GM12878 (cell line): ENCODE data around the gene B4GALT3. TPM values are rescaled to one million over a fixed set of nuclear protein-coding genes. Genes with fewer than 3 reads are reported as not detected.

ENCODE experiments used
- ATAC-seq: fragments of 200-7000 bp; cut with Tn5 transposase; 3 replicates; pipeline ENCODE4 v1.9.1; 2020; ENCODE audit warnings: mild to moderate bottlenecking, moderate library complexity
- BruUV-seq: library from RNA; stranded (reverse); fragments of 400-500 nt; replicated peaks from 2 replicates; lab custom pipeline; 2021; lab: Mats Ljungman, UMichigan
- CTCF ChIA-PET: fragments of 300-600 bp; sonication (Branson Sonifier 250); formaldehyde crosslinking; extraction: SDS; loops from one replicate; lab custom pipeline; 2021; ENCODE audit warnings: inconsistent platforms; lab: Yijun Ruan, JAX
- POLR2A ChIA-PET: fragments of 350-600 bp; formaldehyde crosslinking; extraction: SDS; loops from one replicate; lab custom pipeline; 2021; ENCODE audit warnings: inconsistent platforms; lab: Charles Lee
- RAD21 ChIA-PET: fragments of 300-600 bp; sonication (Branson Sonifier 250); formaldehyde crosslinking; loops from one replicate; lab custom pipeline; 2023; ENCODE audit warnings: antibody characterized with exemption; ENCODE audit not compliant: unreplicated experiment; lab: Charles Lee
- SMC1A ChIA-PET: fragments of 300-600 bp; sonication (Branson Sonifier 250); formaldehyde crosslinking; loops from one replicate; lab custom pipeline; 2023; ENCODE audit not compliant: unreplicated experiment, uncharacterized antibody; lab: Charles Lee
- DNase-seq: peaks from one replicate; pipeline ENCODE4 v3.0.0-alpha.2; 2011; ENCODE audit warnings: low read depth, low spot score
- FAIRE-seq: peaks from 3 replicates; lab custom pipeline; 2011; peaks lifted over from hg19 to GRCh38; lab: Jason Lieb, UNC
- H2AFZ ChIP-seq: 2 replicates; pipeline ENCODE4 v1.6.0; 2011; ENCODE audit warnings: low read depth, low read length, control low read depth; ENCODE audit not compliant: control insufficient read depth
- H3K27ac ChIP-seq: 2 replicates; pipeline ENCODE4 v1.5.1; 2011; ENCODE audit warnings: control low read depth; ENCODE audit not compliant: control insufficient read depth, insufficient read depth
- H3K27me3 ChIP-seq, 2 experiments: replicated peaks in 1 of 2; 2 replicates each; pipeline versions ENCODE4 v1.6.0 to v1.6.1; 2011; ENCODE audit warnings: low read length in 1 of 2; ENCODE audit not compliant: control insufficient read depth in 2 of 2, insufficient read depth in 2 of 2
- H3K36me3 ChIP-seq, 2 experiments: 2 replicates each; pipeline ENCODE4 v1.5.1; 2011; ENCODE audit warnings: low read length in 1 of 2; ENCODE audit not compliant: control insufficient read depth in 2 of 2, insufficient read depth in 2 of 2
- H3K4me1 ChIP-seq: 2 replicates; pipeline ENCODE4 v1.6.1; 2011; ENCODE audit warnings: mild to moderate bottlenecking, low read length, moderate library complexity, mixed read lengths; ENCODE audit not compliant: control insufficient read depth, insufficient read depth
- H3K4me2 ChIP-seq: 2 replicates; pipeline ENCODE4 v1.6.0; 2011; ENCODE audit warnings: control low read depth; ENCODE audit not compliant: control insufficient read depth, insufficient read depth
- H3K4me3 ChIP-seq: fragments of 200-600 bp; sonication (generic); 2 replicates; pipeline ENCODE4 v1.5.1; 2016
- H3K79me2 ChIP-seq: 2 replicates; pipeline ENCODE4 v1.6.0; 2011; ENCODE audit warnings: low read length; ENCODE audit not compliant: control insufficient read depth, insufficient read depth
- H3K9ac ChIP-seq: 2 replicates; pipeline ENCODE4 v1.8.0; 2011; ENCODE audit warnings: low read length, control low read depth, mixed read lengths; ENCODE audit not compliant: control insufficient read depth, insufficient read depth
- H3K9me3 ChIP-seq: replicated peaks from 3 replicates; pipeline ENCODE4 v1.5.1; 2011; ENCODE audit warnings: mild to moderate bottlenecking, low read length; ENCODE audit not compliant: control insufficient read depth, insufficient read depth
- H4K20me1 ChIP-seq: 2 replicates; pipeline ENCODE4 v1.6.0; 2011; ENCODE audit not compliant: control insufficient read depth, insufficient read depth
- WGBS: methylation state at CpG from one replicate; pipeline ENCODE4 v1.1.6; 2016; ENCODE audit warnings: low lambda C conversion rate; ENCODE audit not compliant: insufficient replicate concordance, insufficient coverage; ENCODE audit errors: missing lambda C conversion rate; 5-methylcytosine and 5-hydroxymethylcytosine counted together
- in situ Hi-C: fragments of 300-500 bp; cut with MboI; formaldehyde crosslinking; loops from 9 replicates; pipeline ENCODE4 v1.14.3; 2018; ENCODE audit warnings: mixed read lengths
- intact Hi-C: fragments of 100-400 bp; cut with micrococcal nuclease; formaldehyde crosslinking; loops from one replicate; pipeline ENCODE4 v1.14.2; 2022; ENCODE audit not compliant: unreplicated experiment
- polyA plus RNA-seq, 11 experiments: library from polyadenylated mRNA; depleted of rRNA in 4 of 11; unstranded in 6 of 11; stranded (reverse) in 5 of 11; fragments of >200 nt; fragmentation: Nextera tagmentation in 4 of 11; fragmentation: Illumina TruSeq in 1 of 11; extraction: Ambion mirVana in 4 of 11; extraction: Trizol in 1 of 11; gene quantifications; 1 replicate in 1 of 11; 2 replicates in 10 of 11; pipeline versions ENCODE4 v1.2.1 to v1.2.3, GENCODE V29; 2011 to 2016; ENCODE audit warnings: inconsistent platforms in 2 of 11, missing spikeins in 2 of 11, low read depth in 1 of 11
- total RNA-seq, 4 experiments: library from RNA; depleted of rRNA in 3 of 4; stranded (reverse); fragments of >200 nt in 3 of 4; fragmentation: Illumina TruSeq in 1 of 4; extraction: Trizol in 1 of 4; gene quantifications; 2 replicates each; pipeline versions ENCODE4 v1.2.1 to v1.2.3, GENCODE V29; 2013 to 2021
- TF ChIP-seq, protein P1 (sequence below): fragments of 450-650 bp; IDR thresholded peaks from 2 replicates; pipeline ENCODE4 v1.6.1; 2017; ENCODE audit warnings: mild to moderate bottlenecking

B4GALT3 gene
- total and polyA plus RNA-seq, 10 of the 15 experiments (the other 5 are each of a cell fraction or from before 2014, with no cell fraction given): 27.1 to 58.9 (median 42.6) TPM

DNA sequence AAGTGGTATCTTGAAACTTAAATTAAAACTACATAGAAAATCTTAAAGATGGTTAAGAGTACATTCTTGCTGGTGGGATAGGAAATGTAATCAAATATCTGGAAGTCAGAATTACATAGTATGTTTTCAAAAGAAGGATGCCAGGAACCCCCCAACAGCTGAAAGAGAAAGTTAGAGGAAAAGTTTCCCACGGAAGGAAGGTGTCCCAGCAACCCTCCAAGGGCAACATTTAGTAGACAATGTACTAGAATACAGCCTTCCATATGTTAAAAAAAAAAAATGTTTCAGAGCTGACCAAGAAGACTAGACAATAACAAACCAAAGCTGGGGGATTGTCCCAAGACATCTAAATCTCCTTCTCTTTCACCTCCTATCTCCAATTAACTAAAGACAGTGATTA, 47.0 kb downstream of the B4GALT3 start:
- Histone ChIP-seq H3K4me1 (peaks cover 3% of the 10 kb centered on the region), H3K27ac (no peak overlapping the region), H4K20me1 (no peaks in the 10 kb centered on the region; the same call in 1 of the 2 replicates), H2AFZ (no peak overlapping the region), H3K9me3 (no peaks in the 10 kb centered on the region), H3K4me3 (peak overlapping the region; percentile 93; the same call in 1 of the 2 replicates), H3K27me3 (no peaks in the 10 kb centered on the region), H3K79me2 (peaks cover 50% of the 10 kb centered on the region), H3K36me3 (peaks cover 0 to 14% of the 10 kb centered on the region in 2 experiments; a peak in 2 of 4 replicates), H3K9ac (no peak overlapping the region), H3K4me2 (no peak overlapping the region)
- ChIA-PET RAD21 (no interaction called here), POLR2A (interaction anchor here (0.6 to 0.7 kb wide), 2 partner anchors 27 to 36 kb away, joined by 3 read pairs; no protein-coding TSS in a partner anchor), SMC1A (interaction anchor here (1.2 to 1.6 kb wide), 2 partner anchors 9 to 28 kb away, joined by 3 to 4 read pairs; no protein-coding TSS in a partner anchor), CTCF (interaction anchor here (0.7 to 1.8 kb wide), 3 partner anchors 11 to 252 kb away, joined by 3 to 7 read pairs (median 4); no protein-coding TSS in a partner anchor)
- FAIRE-seq (no peak), DNase-seq (no peak), ATAC-seq (no peak)
- 100% methylated on average over 1 of the region's 1 CpG for WGBS
- in situ Hi-C loops (no loop called here), intact Hi-C loops (no loop called here)
- TF ChIP-seq, protein P1, sequence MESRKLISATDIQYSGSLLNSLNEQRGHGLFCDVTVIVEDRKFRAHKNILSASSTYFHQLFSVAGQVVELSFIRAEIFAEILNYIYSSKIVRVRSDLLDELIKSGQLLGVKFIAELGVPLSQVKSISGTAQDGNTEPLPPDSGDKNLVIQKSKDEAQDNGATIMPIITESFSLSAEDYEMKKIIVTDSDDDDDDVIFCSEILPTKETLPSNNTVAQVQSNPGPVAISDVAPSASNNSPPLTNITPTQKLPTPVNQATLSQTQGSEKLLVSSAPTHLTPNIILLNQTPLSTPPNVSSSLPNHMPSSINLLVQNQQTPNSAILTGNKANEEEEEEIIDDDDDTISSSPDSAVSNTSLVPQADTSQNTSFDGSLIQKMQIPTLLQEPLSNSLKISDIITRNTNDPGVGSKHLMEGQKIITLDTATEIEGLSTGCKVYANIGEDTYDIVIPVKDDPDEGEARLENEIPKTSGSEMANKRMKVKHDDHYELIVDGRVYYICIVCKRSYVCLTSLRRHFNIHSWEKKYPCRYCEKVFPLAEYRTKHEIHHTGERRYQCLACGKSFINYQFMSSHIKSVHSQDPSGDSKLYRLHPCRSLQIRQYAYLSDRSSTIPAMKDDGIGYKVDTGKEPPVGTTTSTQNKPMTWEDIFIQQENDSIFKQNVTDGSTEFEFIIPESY: no peak
- no TSS peak for BruUV-seq
